Transverse colon (tissue), 4 donors: ENCODE data around the gene PRKG1. TPM values are rescaled to one million over a fixed set of nuclear protein-coding genes. Genes with fewer than 3 reads are reported as not detected.
"Not testable (repeated sequence)": the region's sequence is repeated elsewhere in the genome, so short reads cannot be mapped to it uniquely, and the experiment has no call there.

Experiments
- DNase-seq: peaks from one replicate; pipeline ENCODE4 v3.0.0-alpha.2; 2019
- H3K27ac ChIP-seq, 4 donors: fragments of 200-600 bp; sonication (generic); 2 replicates each; pipeline ENCODE4 v1.5.1; 2016 to 2018; ENCODE audit warnings: inconsistent platforms in 4 of 4
- H3K27me3 ChIP-seq: fragments of 200-600 bp; sonication (generic); 2 replicates; pipeline ENCODE4 v1.5.1; 2017; ENCODE audit warnings: inconsistent platforms
- H3K36me3 ChIP-seq, 4 donors: fragments of 200-600 bp; sonication (generic); 2 replicates each; pipeline ENCODE4 v1.5.1; 2017 to 2019; ENCODE audit warnings: inconsistent platforms in 4 of 4
- H3K4me1 ChIP-seq, 4 donors: fragments of 200-600 bp; sonication (generic); 2 replicates each; pipeline ENCODE4 v1.5.1; 2017 to 2020; ENCODE audit warnings: inconsistent platforms in 4 of 4
- H3K4me3 ChIP-seq, 4 donors: fragments of 200-600 bp; sonication (generic); 1 replicate in 1 of 4; 2 replicates in 3 of 4; pipeline versions ENCODE4 v1.5.1 to v1.6.1; 2017 to 2019; ENCODE audit warnings: inconsistent platforms in 4 of 4
- H3K9me3 ChIP-seq, 2 donors: fragments of 200-600 bp; sonication (generic); 2 replicates each; pipeline ENCODE4 v1.5.1; 2017 to 2019; ENCODE audit warnings: inconsistent platforms in 2 of 2
- CTCF ChIP-seq, 5 experiments: fragments of 200-600 bp in 3 of 5; fragments of 450-650 bp in 2 of 5; sonication (generic) in 3 of 5; IDR thresholded peaks; 1 replicate in 2 of 5; 2 replicates in 3 of 5; pipeline ENCODE4 v1.5.1; 2016 to 2017; ENCODE audit warnings: antibody characterized with exemption in 5 of 5, inconsistent platforms in 3 of 5, mild to moderate bottlenecking in 2 of 5, moderate library complexity in 1 of 5
- EP300 ChIP-seq: sonication (generic); formaldehyde crosslinking; IDR thresholded peaks from one replicate; pipeline ENCODE4 v1.6.1; 2017; ENCODE audit warnings: antibody characterized with exemption, low read depth
- POLR2A ChIP-seq: fragments of 450-650 bp; IDR thresholded peaks from one replicate; pipeline ENCODE4 v1.6.1; 2016; ENCODE audit warnings: antibody characterized with exemption, mild to moderate bottlenecking, moderate library complexity
- POLR2AphosphoS5 ChIP-seq, 3 donors: sonication (generic); formaldehyde crosslinking; IDR thresholded peaks; one replicate each; pipeline ENCODE4 v1.6.1; 2016; ENCODE audit warnings: antibody characterized with exemption in 3 of 3
- WGBS, 2 donors: methylation state at CpG; one replicate each; pipeline ENCODE4 v1.1.5; 2018; ENCODE audit warnings: low coverage in 1 of 2; 5-methylcytosine and 5-hydroxymethylcytosine counted together
- in situ Hi-C, 4 donors: fragments of 200-750 bp; cut with MboI; loops; one replicate each; pipeline versions ENCODE4 v1.15.0 to v1.15.1; 2017; ENCODE audit warnings: low sequenced_read_pairs in 3 of 4, low pct_ligation_motif_present in 1 of 4, low pct_unique_long_range_greater_than_20kb in 1 of 4
- intact Hi-C: fragments of 100-400 bp; cut with DNase I; formaldehyde crosslinking; loops from one replicate; pipeline ENCODE4 v1.15.1; 2023; ENCODE audit warnings: low total_unique reads
- total RNA-seq, 4 donors: library from RNA; depleted of rRNA; stranded (reverse); fragments of >200 nt; gene quantifications; one replicate each; pipeline ENCODE4 v1.1.0, GENCODE V29; 2016

The PRKG1 gene
- total RNA-seq, 4 donors from 2014 or later, result 17.6 to 30.6 (median 26.9) TPM

- intact Hi-C loops (no loop called here), in situ Hi-C loops (no loop called here)
- no peaks in the 10 kb centered on the region for H3K9me3 ChIP-seq
Measured at GRCh38 chr10:52245547-52245946, 1171.3 kb downstream of the PRKG1 start.

GRCh38 chr10:52247929-52248328 is 1173.6 kb downstream of the PRKG1 start:
- intact Hi-C loops, H3K36me3 ChIP-seq, H3K4me3 ChIP-seq, H3K27me3 ChIP-seq, H3K9me3 ChIP-seq, in situ Hi-C loops, H3K27ac ChIP-seq, H3K4me1 ChIP-seq, DNase-seq: not testable (repeated sequence)
- WGBS, 2 donors, result 91 to 94% methylated on average over 7 of the region's 7 CpGs

More at GRCh38 chr10:52245547-52245946, 1171.3 kb downstream of the PRKG1 start:
- no peak overlapping the region for H3K4me3 ChIP-seq
- no peaks in the 10 kb centered on the region for H3K27me3 ChIP-seq
- no peak for TF ChIP-seq POLR2A
- no peak for TF ChIP-seq CTCF (IDR thresholded peaks at IDR 0.05)
- no peak for TF ChIP-seq EP300
- TF ChIP-seq POLR2AphosphoS5 (IDR thresholded peaks at IDR 0.05), result no peak
- H3K4me1 ChIP-seq, result peaks cover 0 to 7% (median 0%) of the 10 kb centered on the region in 4 donors
- no peak for DNase-seq
- no peak overlapping the region for H3K27ac ChIP-seq
- 79 to 86% methylated on average over 2 of the region's 2 CpGs for WGBS, 2 donors
- no peaks in the 10 kb centered on the region for H3K36me3 ChIP-seq

- no peak overlapping the region for H3K27ac ChIP-seq
- intact Hi-C loops (no loop called here), in situ Hi-C loops (no loop called here)
- H3K9me3 ChIP-seq, result no peaks in the 10 kb centered on the region
- no peak for TF ChIP-seq EP300
- TF ChIP-seq POLR2A, result no peak
- TF ChIP-seq CTCF (IDR thresholded peaks at IDR 0.05), result no peak
- no peak for TF ChIP-seq POLR2AphosphoS5 (IDR thresholded peaks at IDR 0.05)
- H3K36me3 ChIP-seq, result no peaks in the 10 kb centered on the region
- DNase-seq, result no peak
- no peak overlapping the region for H3K4me3 ChIP-seq
- H3K27me3 ChIP-seq, result no peaks in the 10 kb centered on the region
- H3K4me1 ChIP-seq, result peaks cover 0 to 7% (median 0%) of the 10 kb centered on the region in 4 donors
- WGBS, 2 donors, result 80 to 82% methylated on average over 3 to 4 of the region's 4 CpGs
Measured at GRCh38 chr10:52248697-52249306, 1174.5 kb downstream of the PRKG1 start.

GRCh38 chr10:52249850-52250395 is 1175.6 kb downstream of the PRKG1 start:
- Histone ChIP-seq H3K36me3 (no peaks in the 10 kb centered on the region), H3K27me3 (no peaks in the 10 kb centered on the region), H3K4me1 (peaks cover 0 to 7% (median 0%) of the 10 kb centered on the region in 4 donors), H3K27ac (no peak overlapping the region), H3K9me3 (no peaks in the 10 kb centered on the region), H3K4me3 (no peak overlapping the region)
- DNase-seq, result no peak
- intact Hi-C loops (no loop called here), in situ Hi-C loops (no loop called here)
- 72 to 78% methylated on average over 5 to 6 of the region's 6 CpGs for WGBS, 2 donors
- TF ChIP-seq POLR2A (no peak), CTCF (IDR thresholded peaks at IDR 0.05) (no peak), EP300 (no peak), POLR2AphosphoS5 (IDR thresholded peaks at IDR 0.05) (no peak)

GRCh38 chr10:52250510-52250909 is 1176.2 kb downstream of the PRKG1 start:
- no peaks in the 10 kb centered on the region for H3K9me3 ChIP-seq
- H3K4me3 ChIP-seq, result no peak overlapping the region
- H3K27me3 ChIP-seq, result no peaks in the 10 kb centered on the region
- intact Hi-C loops (no loop called here), in situ Hi-C loops (no loop called here)
- no peak for DNase-seq
- TF ChIP-seq EP300 (no peak), POLR2A (no peak), CTCF (IDR thresholded peaks at IDR 0.05) (no peak), POLR2AphosphoS5 (IDR thresholded peaks at IDR 0.05) (no peak)
- 78 to 86% methylated on average over 3 of the region's 3 CpGs for WGBS, 2 donors
- peaks cover 0 to 7% (median 0%) of the 10 kb centered on the region in 4 donors for H3K4me1 ChIP-seq
- H3K36me3 ChIP-seq, result no peaks in the 10 kb centered on the region
- H3K27ac ChIP-seq, result no peak overlapping the region
